Stimulated activated CD4-positive, alpha-beta T cell treated with anti-CD3 and anti-CD28 coated beads, Interleukin-12 subunit alpha, Interleukin-12 subunit beta, amount 100 ng/mL, for 48 hours (primary cell): ENCODE results near the gene MUSTN1.
A peak's percentile ranks its signal among the peaks of the same experiment; 100 is the strongest.

Source experiments
- DNase-seq, 3 donors: peaks; one replicate each; pipeline ENCODE4 v3.0.0-alpha.2; 2020; ENCODE audit warnings: low read depth in 2 of 3, low spot score in 1 of 3

MUSTN1 gene

DNA sequence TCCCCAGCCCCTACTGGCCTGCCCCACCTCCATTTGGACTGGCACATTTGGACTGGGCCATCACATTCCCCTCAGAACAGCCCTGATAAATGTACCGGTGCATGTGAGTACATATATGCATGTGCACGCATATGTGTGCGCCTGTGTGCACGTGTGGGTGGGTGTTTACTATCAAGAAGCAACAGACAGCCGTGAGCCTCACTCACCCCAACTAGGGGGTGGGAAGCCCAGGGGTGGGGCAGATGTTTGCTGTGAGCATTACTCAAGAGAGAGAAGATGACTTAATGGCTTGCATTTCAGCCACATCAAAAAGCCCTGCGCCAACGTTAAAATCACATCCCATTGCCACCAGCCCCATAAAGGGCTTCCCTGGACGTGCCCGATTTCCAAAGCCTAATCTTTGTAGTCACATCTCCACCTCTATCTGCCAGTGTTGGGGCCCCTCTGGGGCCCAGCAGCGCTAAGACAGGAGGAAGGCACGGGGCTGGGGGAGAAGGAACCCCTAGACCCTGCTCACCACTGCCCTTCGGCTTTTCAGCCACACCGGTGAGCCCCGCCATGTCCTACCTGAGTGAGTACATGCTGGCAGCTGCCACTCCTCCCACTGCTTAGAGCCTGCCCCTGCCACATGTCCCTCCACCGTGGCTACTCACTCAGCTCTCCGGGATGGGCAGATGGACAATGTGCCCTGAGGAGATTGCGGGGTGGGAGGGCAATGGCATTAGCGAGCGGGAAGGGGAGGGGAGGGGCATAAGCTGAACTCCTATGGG is 29.4 kb downstream of the MUSTN1 start:
- DNase-seq = no peak

DNA sequence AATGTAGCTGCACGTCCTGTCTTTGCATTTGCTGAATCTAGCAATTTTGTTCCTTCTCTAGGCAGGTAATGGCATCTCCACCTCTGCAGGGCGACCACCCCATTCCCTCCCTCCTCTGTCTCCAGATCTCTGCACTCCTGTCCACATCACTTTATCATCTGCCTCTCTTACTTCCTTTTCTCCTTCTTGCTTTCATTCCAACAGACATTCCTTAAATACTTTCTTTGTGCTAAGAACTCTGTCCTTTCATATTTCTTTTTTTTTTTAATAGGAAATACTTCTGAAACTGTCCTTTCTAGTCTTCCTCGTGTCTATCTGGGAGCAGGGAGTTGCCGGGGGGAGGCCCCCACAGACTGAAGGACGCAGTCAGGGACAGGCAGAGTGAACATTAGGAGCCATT is 33.0 kb downstream of the MUSTN1 start:
- DNase-seq = no peak

DNA sequence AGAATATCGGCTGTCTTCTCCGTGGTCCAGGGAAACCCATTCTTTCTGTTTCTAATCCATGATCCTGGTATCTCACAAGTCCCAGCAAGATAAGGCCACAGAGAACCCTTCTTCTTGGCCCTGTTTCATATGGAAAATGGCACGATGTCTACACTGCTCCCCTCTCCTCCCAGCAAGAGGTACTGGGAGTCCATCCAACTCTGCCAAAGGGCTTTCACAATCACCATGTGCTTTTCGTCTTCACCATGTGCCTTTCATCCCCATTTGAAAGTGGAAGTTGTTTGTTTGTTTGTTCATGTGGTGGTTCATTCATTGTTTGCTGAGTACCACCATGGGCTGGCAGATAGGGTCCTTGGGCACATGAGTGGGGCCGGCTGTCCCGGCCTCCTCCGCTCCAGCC is 34.7 kb downstream of the MUSTN1 start:
- DNase-seq = no peak

DNA sequence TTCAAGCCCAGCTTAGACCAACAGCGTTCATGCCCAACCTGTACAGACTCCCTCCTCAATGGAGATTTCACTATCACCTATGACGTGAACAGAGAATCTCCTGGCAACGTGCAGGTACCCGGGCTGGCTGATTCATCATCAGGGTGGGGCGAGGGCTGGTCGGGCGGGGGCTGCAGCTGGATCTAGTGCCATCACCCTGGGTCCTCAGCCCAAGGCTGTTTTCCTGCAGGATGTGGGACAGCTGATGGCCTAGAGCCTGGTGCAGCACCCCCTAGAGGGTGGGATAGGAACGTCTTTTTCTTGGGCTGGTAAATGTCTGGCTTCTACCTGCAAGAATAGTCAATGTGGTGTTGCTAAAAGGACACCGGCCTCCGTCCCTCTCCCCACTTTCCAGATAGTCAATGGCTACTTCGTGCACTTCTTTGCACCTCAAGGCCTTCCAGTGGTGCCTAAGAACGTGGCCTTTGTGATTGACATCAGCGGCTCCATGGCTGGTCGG is 35.8 kb downstream of the MUSTN1 start:
- peak in 2 of 3 donors; percentile 5 to 8 for DNase-seq

DNA sequence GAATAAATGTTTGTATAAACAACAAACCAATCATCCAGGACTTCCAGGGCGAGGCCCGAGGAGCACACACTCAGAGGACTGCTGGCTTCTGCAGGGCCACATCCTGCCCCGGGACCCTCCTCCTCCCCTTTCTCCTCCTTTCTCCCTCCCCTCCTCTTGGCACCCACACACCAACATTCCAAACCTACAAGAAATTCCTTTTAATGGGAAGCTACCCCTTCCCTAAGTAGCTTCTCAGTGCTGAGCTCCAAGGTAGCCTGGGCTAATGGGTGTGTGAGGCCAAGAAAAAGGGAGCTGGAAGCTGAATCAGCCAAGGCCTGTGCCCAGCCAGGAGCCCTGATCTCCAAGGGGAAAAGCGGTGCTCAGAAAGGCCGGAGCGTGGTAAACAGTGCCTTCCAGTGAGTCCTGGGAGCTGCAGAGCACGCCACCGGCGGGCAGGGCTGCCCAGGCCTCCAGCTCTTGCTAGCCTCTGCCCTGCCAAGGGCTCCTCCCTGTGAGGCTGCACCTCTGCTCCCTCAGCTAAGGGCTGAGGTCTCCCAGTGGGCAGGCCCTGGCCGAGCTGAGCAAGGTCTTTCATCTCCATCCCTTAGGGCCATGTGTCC is 36.3 kb downstream of the MUSTN1 start:
- no peak for DNase-seq

DNA sequence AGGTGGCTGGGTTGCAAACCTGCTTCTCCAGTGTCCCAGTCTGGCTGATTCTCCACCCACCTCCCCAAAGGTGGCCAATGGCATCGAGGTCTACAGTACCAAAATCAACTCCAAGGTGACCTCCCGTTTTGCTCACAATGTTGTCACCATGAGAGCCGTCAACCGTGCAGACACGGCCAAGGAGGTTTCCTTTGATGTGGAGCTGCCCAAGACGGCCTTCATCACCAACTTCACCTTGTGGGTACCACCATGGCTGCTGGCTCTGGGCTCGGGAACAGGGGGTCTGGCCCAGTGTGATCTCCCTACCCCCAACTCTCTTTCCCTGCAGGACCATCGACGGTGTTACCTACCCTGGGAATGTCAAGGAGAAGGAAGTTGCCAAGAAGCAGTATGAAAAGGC is 38.4 kb downstream of the MUSTN1 start:
- DNase-seq = no peak

DNA sequence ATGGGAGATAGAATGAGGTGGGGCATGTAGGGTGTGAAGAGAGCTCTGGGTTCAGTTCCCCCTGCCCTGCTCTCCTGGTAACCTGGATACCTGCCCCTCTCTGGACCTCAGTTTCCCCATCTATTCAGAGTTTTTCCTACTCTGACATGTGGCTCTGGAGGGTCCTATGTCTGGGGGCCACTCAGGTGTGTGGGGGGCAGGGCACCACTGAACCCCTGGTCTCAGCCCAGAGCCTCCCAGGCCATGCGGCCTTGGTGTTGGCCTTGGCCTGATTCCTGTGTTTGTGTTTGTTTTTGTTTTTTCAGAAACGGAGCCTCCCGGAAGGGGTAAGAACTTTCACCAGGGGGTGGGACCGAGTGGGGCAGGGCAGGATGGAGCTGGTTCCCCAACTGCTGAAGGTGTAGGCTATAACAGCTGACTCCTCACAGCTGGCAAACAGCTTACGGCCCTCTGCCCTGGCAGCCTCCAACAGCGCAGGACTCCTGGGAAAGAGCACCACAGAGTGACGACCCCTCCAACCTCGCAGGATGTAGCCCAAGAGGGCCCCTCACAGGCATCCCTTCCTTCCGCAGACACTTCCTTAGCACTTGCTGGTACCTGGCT is 39.4 kb downstream of the MUSTN1 start:
- DNase-seq = no peak

DNA sequence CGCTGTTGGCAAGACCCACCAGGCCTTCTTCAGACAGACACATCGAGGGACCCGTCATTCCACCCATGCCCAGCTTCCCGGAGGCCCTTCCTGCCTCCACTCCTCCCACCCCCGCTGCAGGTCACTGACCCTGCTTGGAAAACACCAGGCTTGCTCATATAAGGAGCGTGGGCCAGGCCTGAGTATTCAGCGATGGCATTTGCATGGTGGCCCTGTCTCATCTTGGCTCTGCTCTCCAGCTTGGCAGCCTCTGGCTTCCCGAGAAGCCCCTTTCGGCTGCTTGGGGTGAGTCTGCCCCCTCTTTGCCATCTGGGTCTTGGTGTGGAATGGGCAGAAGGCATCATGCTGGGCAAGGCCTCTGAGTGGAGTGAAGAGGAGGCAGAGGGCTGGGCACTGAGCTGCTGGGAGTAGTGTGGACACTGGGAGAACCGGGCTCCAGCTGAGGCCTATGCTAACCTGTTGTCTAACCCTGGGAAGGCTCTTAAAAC is 40.2 kb downstream of the MUSTN1 start, which contains the start of gene ITIH3:
Gene ITIH3 (plus strand): TSS at position 185 of the 488 bp plus-strand sequence. CDS start 8 bp downstream, at position 193.
- DNase-seq = no peak

DNA sequence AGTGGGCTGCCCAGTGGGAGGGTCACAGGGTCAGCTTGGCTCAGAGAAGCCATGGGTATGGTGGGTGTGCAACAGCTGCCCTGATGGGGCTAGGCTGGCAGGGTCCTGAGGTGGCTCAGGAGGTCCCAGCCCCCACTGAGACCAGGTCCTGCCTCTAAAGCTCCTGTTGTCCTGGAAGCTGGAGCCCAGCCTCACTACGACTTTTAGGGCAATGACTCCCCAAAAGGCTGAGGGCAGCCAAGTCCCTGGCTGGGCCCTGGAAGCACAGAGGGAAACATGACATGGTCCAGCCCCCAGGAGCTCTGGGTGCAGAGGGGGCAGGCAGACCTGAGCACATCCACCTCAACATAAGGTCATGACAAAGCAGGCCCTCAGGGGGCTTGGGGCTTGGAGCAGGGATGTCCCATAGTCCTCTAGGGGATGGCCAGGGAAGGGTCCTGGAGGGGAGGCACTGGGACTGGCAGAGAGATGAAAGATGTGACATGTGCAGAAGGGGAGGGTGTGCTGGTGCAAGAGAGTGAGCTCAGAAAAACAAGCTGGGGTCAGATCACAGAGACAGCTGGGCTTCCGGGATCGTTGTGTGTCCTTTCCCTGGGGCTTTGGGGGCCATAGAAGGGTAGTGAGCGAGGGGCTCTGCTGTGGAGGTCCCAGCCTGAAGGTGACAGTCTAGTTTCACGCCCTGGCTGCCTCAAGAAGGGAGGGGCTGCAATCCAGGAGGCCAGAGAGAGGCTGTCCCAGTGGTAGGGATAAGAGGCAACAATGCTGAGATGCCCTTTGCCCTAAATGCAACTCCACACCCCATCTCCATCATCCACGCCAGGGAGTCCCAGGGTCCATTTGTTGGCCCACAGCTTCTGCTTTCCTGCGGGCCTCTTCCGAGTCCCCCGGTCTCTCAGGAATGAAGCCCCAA is 40.9 kb downstream of the MUSTN1 start:
- no peak for DNase-seq

DNA sequence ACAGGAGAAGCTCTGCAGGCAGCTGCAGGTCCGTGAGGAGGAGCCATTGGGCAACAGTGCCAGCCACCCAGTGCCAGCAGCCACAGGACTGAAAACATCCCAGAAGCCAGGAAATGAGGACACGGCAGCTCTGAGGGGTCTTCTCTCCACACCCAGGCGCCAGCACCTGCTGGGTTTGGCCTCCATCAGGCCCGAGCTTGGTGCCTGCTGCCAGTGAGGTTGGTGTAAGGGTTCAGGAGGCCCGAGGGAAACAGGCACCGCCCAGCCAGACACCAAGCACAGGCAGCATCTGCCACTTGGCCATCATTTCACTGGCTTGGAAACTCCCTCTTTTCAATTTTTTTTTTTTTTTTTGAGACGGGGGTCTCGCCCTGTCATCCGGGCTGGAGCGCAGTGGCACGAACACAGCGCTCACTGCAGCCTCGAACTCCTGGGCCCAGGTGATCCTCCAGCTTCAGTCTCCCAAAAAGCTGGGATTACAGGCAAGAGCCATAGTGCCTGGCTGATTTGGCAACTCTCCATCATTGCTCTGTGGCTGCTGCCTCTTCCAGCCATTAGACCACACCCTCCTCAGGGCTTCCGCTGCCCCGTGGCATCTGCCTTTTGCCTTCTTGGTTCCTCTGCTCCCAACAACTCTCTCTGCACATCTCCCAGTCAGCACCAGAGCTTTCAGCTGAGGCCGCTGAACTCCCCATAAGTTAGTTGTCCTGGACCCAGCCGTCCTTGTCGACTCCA is 41.7 kb downstream of the MUSTN1 start:
- DNase-seq = no peak

DNA sequence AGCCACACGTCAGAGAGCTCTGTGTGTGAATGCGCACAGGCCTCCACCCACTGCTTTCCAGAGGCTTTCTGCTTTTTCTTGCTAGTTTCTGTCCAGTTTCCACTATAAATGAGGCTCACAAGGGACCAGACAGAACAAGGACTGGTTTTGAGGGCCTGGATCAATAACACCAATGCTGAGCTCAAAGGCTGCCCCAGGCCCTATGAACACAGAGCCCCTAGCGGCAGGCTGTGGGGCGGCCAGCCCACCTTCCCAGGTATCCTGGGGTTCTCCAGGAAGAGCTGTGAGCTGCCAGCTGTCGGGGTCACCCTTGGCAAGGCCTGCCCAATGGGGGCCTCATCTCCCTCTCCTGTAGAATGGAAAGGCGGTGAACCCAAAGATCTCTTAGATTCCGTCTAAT is 42.4 kb downstream of the MUSTN1 start:
- no peak for DNase-seq

DNA sequence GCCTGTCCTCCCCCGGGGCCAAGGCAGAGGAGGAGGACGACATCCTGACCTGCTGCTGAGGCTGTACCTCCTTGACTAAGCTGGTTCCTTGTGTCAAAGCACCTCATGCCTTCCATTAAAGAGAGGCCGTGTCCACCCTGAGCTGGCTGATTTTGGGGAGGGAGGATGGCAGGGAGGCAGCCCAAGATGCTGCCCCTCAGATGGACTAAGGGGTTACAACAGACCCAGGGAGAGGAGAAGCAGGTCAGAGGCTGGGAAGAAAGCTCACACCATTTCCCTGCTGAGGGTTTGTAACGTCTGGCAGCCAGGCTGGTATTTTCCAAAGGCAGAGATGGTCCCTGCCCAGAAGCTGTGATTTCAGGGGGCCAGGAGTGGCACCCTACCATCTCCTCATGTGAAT is 42.9 kb downstream of the MUSTN1 start:
- DNase-seq = no peak

DNA sequence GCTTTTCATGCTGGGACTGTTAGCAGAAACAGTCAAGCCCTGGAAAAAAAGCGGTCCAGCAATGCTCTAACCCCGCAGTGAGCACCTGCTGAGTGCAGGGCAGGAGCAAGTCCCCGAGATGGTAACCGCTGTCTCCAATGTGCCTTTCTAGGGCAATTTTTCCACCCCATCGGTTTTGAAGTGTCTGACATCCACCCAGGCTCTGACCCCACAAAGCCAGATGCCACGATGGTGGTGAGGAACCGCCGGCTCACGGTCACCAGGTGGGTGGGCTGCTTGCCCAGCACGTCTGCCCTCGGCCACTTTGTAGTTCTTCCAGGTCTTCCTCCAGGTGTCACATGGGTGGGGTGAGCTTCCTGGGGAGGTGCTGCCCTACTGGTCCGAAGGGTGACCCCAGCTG is 43.5 kb downstream of the MUSTN1 start:
- DNase-seq = no peak

DNA sequence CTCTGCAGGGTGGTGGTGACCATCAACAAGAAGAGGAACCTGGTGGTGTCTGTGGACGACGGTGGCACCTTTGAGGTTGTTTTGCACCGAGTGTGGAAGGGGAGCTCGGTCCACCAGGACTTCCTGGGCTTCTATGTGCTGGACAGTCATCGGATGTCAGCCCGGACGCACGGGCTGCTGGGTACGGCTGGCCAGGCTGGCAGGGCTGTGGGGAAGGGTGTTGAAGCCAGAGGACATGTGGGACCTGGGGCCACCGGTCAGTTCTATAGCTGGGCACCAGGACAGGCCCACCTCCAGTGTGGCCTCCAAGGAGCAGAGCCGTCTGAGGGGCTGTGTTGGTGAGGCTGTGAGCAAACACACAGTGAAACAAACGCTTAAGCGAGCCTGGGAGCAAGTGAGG is 44.1 kb downstream of the MUSTN1 start:
- DNase-seq = no peak

DNA sequence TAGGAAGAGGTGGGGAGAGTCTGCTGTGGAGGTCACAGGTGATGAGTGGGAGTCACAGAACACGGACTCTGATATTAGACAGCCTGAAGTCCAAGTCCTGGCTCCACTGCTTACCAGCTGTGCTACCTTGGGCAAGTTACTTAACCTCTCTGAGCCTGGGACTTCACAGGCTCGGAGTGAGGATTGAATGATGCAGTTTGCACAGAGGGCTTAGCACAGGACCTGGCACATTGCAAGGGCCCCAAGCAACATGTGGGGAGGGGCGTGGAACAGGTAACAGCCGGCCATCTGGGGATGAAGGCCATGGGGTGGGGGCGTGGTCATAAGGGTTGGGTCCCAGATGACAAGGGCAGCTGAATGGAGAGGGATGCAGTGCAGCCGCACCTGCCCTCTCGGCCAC is 44.5 kb downstream of the MUSTN1 start:
- no peak for DNase-seq

DNA sequence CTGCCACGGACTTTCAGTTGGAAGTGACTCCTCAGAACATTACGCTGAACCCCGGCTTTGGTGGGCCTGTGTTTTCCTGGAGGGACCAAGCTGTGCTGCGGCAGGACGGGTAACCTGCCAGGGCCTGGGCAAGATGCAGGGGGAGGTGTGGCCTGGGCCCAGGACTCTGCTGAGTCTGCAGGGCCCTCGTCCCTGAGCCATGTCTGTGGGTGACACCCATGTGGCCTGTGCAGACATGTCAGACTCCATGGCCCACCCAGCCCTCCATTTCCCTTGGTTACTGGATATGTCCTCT is 45.1 kb downstream of the MUSTN1 start:
- DNase-seq = no peak

DNA sequence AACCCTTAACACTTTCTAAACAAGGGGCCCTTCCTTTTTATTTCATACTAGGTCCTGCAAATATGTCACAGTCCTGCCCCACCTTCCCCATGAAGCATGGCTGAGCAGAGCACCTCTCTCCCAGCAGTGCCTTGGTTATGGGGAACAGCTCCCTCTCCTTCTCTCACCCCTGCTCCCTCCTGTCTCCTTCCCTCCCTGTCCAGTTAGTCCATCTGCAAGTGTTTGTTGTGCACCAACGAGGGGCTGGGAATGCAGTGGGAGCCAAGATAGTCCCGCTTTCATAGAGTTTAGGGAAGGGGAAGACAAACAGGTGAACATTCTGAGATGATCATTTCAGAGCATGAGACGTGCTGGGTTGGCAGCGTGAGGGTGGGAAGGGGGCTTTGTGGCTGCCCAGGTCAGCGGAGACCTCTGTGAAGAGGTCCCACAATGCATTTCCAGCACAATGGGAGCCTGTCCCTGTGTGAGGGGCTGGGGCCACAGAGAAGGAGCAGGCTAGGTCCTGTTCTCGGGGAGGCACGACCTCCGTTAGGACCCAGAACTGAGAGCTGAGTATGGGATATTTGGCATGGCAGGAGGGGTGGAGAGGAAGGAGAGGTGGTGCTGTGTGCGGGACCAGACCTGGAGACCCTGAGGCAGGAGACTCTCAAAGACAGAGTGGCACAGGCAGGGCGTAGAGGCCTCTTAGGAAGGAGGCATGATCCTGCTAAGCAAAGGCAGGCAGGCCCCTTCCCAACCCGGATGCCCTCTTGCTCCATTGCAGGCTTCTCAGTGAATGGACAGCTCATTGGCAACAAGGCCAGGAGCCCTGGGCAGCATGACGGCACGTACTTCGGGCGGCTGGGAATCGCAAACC is 45.7 kb downstream of the MUSTN1 start:
- DNase-seq = no peak

DNA sequence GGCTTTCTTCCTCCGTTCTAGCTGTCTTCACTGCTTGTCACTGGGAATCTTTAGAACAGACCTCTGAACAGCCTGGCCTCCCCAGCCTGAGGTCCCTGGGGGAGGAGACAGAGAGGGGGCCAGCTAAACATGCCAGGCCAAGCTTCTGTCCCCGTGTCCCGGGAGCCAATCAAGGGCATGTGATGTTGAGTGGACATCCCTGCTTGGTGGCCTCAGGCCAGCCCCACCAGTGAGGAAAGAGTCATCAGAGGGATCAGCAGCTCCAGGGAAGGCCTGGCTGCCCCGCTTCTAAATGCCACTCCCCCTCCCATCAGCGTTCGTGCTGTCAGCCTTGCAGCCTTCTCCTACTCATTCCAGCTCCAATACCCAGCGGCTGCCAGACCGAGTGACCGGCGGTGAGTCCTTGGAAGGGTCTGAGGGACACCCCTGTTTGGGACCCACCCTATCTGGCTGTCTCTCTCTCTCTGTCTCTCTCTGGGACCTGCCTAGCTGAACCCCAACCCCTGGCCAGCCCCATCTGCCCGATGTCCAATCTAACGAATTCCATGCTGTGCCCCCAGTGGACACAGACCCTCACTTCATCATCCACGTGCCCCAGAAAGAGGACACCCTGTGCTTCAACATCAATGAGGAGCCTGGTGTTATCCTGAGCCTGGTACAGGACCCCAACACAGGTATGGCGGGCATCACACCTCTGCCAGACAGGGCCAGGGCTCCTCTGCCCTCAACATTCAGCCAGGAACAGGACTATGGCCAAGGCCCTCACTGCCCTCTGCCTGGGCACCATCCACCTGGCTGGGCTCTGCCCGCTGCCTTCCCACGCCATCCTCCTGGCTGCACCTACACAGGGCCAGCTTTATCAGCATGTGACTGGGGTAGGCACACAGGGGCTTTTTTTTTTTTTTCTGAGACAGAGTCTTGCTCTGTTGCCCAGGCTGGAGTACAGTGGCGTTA is 46.9 kb downstream of the MUSTN1 start:
- no peak for DNase-seq

DNA sequence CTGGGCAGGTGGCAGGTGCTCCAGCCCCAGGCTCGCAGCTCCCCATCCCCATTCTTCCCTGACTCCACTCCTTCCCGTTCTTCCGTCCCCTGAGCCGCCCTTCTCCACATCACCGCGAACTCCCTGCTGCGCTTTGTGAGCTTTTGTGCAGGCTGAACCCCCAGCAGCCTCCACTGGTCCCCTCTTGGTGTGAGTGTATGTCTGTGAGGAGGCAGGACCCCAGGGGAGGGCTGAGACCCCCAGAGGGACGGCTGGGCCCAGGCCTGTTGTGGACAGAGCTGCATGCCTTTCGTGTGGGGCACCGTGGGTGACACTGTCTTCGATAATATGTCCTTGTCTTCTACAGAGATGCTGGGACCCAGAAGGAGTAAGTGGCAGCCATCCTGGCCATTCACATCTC is 47.6 kb downstream of the MUSTN1 start:
- no peak for DNase-seq
